CD4-positive, alpha-beta memory T cell (primary cell): ENCODE results near the gene GAS2. TPM values are rescaled to one million over a fixed set of nuclear protein-coding genes. Genes with fewer than 3 reads are reported as not detected.

ENCODE experiments used
- CTCF ChIA-PET: fragments of 350-600 bp; sonication (Branson Sonifier 250); formaldehyde crosslinking; loops from one replicate; lab custom pipeline; 2021; ENCODE audit warnings: inconsistent platforms; ENCODE audit not compliant: partially characterized antibody; lab: Charles Lee
- POLR2A ChIA-PET: fragments of 350-600 bp; sonication (Branson Sonifier 250); formaldehyde crosslinking; loops from one replicate; lab custom pipeline; 2021; ENCODE audit not compliant: partially characterized antibody; lab: Charles Lee
- DNase-seq, 5 donors: peaks; one replicate each; pipeline versions ENCODE4 v3.0.0 to v3.0.0-alpha.2; 2020 to 2022; ENCODE audit warnings: mixed read lengths in 1 of 5
- H3K27ac ChIP-seq: one replicate; pipeline ENCODE4 v1.7.0; 2013; ENCODE audit warnings: low read depth, low read length
- H3K27me3 ChIP-seq: 2 replicates; pipeline ENCODE4 v1.7.0; 2013; ENCODE audit warnings: mild to moderate bottlenecking, low read length, moderate library complexity; ENCODE audit not compliant: insufficient read depth
- H3K36me3 ChIP-seq: 2 replicates; pipeline ENCODE4 v1.7.0; 2013; ENCODE audit warnings: mild to moderate bottlenecking, low read length, moderate library complexity; ENCODE audit not compliant: insufficient read depth
- H3K4me1 ChIP-seq: 2 replicates; pipeline ENCODE4 v1.7.0; 2013; ENCODE audit warnings: mild to moderate bottlenecking, low read length, moderate library complexity; ENCODE audit not compliant: insufficient read depth
- H3K4me3 ChIP-seq, 2 donors: one replicate each; pipeline ENCODE4 v1.7.0; 2013; ENCODE audit warnings: low read length in 2 of 2, mild to moderate bottlenecking in 1 of 2
- H3K9me3 ChIP-seq, 2 donors: one replicate each; pipeline ENCODE4 v1.7.0; 2013; ENCODE audit warnings: low read length in 2 of 2, control low read depth in 1 of 2; ENCODE audit not compliant: control insufficient read depth in 1 of 2
- H3K27ac Mint-ChIP-seq, 7 donors: one replicate each; pipeline ENCODE4 v1.8.0; 2020 to 2021; ENCODE audit warnings: mixed read lengths in 7 of 7, mild to moderate bottlenecking in 6 of 7, inconsistent platforms in 3 of 7, moderate library complexity in 3 of 7
- H3K27me3 Mint-ChIP-seq, 2 donors: one replicate each; pipeline ENCODE4 v1.8.0; 2020 to 2021; ENCODE audit warnings: mixed read lengths in 2 of 2
- H3K36me3 Mint-ChIP-seq, 2 donors: one replicate each; pipeline ENCODE4 v1.8.0; 2020 to 2021; ENCODE audit warnings: mixed read lengths in 2 of 2, inconsistent platforms in 1 of 2, mild to moderate bottlenecking in 1 of 2
- H3K4me1 Mint-ChIP-seq, 4 donors: one replicate each; pipeline ENCODE4 v1.8.0; 2020 to 2021; ENCODE audit warnings: mixed read lengths in 4 of 4, mild to moderate bottlenecking in 1 of 4
- H3K4me3 Mint-ChIP-seq, 8 donors: one replicate each; pipeline ENCODE4 v1.8.0; 2020 to 2021; ENCODE audit warnings: mixed read lengths in 8 of 8, mild to moderate bottlenecking in 7 of 8, moderate library complexity in 6 of 8, inconsistent platforms in 3 of 8
- H3K9me3 Mint-ChIP-seq, 8 donors: one replicate each; pipeline ENCODE4 v1.8.0; 2020 to 2021; ENCODE audit warnings: mixed read lengths in 8 of 8, mild to moderate bottlenecking in 5 of 8, inconsistent platforms in 3 of 8, moderate library complexity in 1 of 8
- intact Hi-C: fragments of 100-400 bp; cut with micrococcal nuclease; formaldehyde crosslinking; loops from one replicate; pipeline ENCODE4 v1.15.1; 2023
- polyA plus RNA-seq, 2 donors: library from polyadenylated mRNA; unstranded; fragments of 300-500 nt; fragmentation: Illumina TruSeq; gene quantifications; one replicate each; pipeline ENCODE4 v1.2.3, GENCODE V29; 2021
- total RNA-seq, 2 experiments: library from RNA; stranded (reverse); gene quantifications; one replicate each; pipeline ENCODE4 v1.2.3, GENCODE V29; 2021

GAS2 gene
- total and polyA plus RNA-seq, 4 experiments from 2014 or later: 2.7 to 3.4 (median 3.1) TPM

DNA sequence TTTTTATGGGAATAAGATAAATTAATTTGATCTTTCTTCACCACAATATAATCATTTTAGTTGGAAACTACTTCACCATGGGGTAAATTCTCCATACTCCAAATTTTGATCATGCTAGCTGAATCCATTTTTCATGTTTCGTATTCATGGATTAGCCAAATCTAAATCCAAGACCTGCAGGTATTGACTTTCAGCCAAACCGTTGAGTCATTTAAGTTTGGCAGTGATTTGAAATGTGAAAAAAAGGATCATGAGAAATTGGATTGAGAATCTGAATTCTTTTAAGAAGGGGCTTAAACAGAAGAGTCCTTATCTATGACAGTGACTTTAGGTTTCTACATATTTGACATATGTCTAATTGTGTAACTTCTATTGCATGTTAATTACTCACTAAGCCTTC lies 5.3 kb downstream of the GAS2 start:
- Histone ChIP-seq H3K27me3 (peaks cover 7% of the 10 kb centered on the region), H3K36me3 (no peaks in the 10 kb centered on the region), H3K4me1 (no peaks in the 10 kb centered on the region), H3K9me3 (no peaks in the 10 kb centered on the region), H3K4me3 (no peak overlapping the region), H3K27ac (no peak overlapping the region)
- no peak overlapping the region for H3K27ac Mint-ChIP-seq
- no peaks in the 10 kb centered on the region for H3K36me3 Mint-ChIP-seq
- ChIA-PET CTCF (no interaction called here), POLR2A (no interaction called here)
- peaks cover 0 to 2% (median 0%) of the 10 kb centered on the region in 4 donors for H3K4me1 Mint-ChIP-seq
- no peaks in the 10 kb centered on the region for H3K9me3 Mint-ChIP-seq
- peaks cover 17 to 32% of the 10 kb centered on the region in 2 donors for H3K27me3 Mint-ChIP-seq
- no peak overlapping the region for H3K4me3 Mint-ChIP-seq
- intact Hi-C loops: no loop called here
- DNase-seq: no peak

DNA sequence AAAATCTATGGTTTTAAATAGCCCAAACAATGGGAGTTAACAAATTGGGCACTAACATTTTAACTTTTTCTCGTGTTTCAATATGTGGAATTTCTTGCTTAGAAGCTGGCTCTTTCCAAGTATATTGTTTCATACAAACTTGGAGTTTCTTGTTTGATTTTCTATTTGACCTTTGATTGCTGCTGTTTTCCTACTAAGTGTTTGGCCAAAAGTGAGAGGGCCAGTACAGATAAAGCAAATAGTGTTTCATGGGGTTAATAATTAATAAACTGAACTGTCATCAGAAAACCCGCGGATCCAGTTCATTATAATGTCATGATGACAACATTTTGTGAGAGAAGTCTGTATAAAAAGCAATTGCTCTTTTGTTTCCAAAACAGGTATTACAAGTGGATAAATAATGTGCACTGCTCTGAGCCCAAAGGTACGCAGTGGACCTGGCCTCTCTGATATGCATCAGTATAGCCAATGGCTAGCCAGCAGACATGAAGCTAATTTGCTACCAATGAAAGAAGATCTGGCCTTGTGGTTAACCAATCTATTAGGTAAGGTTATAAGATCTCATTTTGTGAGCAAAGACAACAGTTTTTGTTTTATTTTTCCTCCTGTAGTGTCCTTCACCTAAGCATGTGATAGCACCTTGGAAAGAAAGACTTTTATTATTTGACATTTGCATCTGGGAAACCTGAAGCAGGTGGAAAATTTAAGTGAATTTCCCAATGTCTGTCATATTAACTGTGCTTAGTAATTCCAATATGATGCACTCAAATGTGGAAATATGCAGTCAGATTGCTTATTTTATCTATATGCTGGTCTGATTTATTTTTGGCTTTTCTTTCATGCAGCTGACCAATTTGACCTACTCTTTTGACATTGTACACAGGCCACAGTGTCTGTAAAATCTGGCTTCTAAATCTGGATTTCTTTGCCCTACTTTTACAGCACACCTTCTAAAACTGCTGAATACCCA lies 8.3 kb downstream of the GAS2 start:
- CTCF ChIA-PET: no interaction called here
- H3K9me3 ChIP-seq: no peaks in the 10 kb centered on the region
- peaks cover 6 to 15% of the 10 kb centered on the region in 2 donors for H3K27me3 Mint-ChIP-seq
- no peak overlapping the region for H3K4me3 ChIP-seq
- no peak overlapping the region for H3K27ac ChIP-seq
- intact Hi-C loops: no loop called here
- POLR2A ChIA-PET: interaction anchor here (1.2 kb wide), 1 partner anchor 12 kb away, joined by 3 read pairs; no protein-coding TSS in a partner anchor
- H3K36me3 Mint-ChIP-seq: no peaks in the 10 kb centered on the region
- no peak overlapping the region for H3K4me3 Mint-ChIP-seq
- no peak overlapping the region for H3K27ac Mint-ChIP-seq
- H3K36me3 ChIP-seq: no peaks in the 10 kb centered on the region
- H3K9me3 Mint-ChIP-seq: no peaks in the 10 kb centered on the region
- no peak for DNase-seq
- no peaks in the 10 kb centered on the region for H3K4me1 Mint-ChIP-seq
- H3K4me1 ChIP-seq: no peaks in the 10 kb centered on the region
- H3K27me3 ChIP-seq: no peaks in the 10 kb centered on the region

DNA sequence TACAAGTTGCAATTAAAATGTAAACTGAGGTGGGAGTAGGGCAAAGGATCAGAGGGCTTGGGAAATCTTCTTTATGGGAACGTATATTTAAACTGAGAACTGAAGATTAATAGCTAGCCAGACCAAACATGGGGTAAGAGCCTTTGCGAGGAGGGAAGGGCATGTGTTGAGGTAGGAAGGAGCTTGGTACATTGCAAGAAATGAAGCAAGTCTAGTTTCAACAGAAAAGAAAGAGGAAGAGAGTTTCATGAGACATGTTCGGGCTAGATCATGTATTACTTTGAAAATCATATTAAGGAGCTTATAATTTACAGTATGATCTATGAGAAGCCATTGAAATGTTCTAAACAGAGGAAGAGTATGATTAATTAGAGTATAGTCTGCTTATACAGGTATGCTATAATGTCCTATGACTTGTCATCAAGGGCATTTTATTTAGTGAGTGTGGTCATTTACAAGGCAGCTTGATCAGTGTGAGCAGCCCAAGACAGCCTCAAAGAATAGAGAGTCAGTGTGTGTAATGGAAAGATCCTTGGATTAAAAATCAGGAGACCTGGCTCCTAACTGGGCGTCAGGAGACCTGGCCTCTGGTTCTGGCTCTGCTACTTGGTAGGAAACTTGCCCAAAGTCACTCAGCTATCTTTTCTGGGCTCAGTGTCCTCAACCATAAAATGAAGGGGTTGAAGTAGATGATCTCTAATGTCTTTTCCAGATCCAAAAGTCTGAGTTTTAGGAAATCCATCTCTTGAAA lies 10.9 kb downstream of the GAS2 start:
- CTCF ChIA-PET: no interaction called here
- intact Hi-C loops: no loop called here
- H3K27me3 Mint-ChIP-seq: peaks cover 4 to 11% of the 10 kb centered on the region in 2 donors
- POLR2A ChIA-PET: no interaction called here
- H3K4me1 Mint-ChIP-seq: no peaks in the 10 kb centered on the region
- no peak for DNase-seq
- no peaks in the 10 kb centered on the region for H3K36me3 ChIP-seq
- H3K4me1 ChIP-seq: no peaks in the 10 kb centered on the region
- H3K4me3 ChIP-seq: no peak overlapping the region
- H3K9me3 ChIP-seq: no peaks in the 10 kb centered on the region
- H3K36me3 Mint-ChIP-seq: no peaks in the 10 kb centered on the region
- no peak overlapping the region for H3K4me3 Mint-ChIP-seq
- no peaks in the 10 kb centered on the region for H3K27me3 ChIP-seq
- no peak overlapping the region for H3K27ac ChIP-seq
- no peak overlapping the region for H3K27ac Mint-ChIP-seq
- no peaks in the 10 kb centered on the region for H3K9me3 Mint-ChIP-seq

DNA sequence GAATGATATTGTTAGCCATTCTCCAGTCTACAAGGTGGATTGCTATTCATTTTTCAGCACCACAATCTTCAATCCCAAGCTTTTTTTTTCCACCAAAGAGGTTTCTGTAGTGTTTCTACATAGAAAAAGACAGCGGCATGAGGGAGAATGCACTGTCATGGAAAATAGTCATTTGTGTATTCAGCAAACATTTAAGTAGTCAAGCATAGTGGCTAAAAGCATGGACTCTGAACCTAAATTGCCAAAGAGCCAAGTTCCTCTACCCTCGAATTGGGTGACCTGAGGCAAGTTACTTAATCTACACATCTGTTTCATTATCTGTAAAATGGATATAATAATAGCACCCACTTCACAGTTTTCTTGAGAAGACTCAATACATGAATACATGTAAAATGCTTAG lies 14.2 kb downstream of the GAS2 start:
- Mint-ChIP-seq H3K36me3 (no peaks in the 10 kb centered on the region), H3K27ac (no peak overlapping the region), H3K4me1 (no peaks in the 10 kb centered on the region), H3K9me3 (no peaks in the 10 kb centered on the region), H3K27me3 (peaks cover 1 to 8% of the 10 kb centered on the region in 2 donors), H3K4me3 (no peak overlapping the region)
- ChIA-PET CTCF (no interaction called here), POLR2A (no interaction called here)
- Histone ChIP-seq H3K9me3 (no peaks in the 10 kb centered on the region), H3K4me3 (no peak overlapping the region), H3K36me3 (no peaks in the 10 kb centered on the region), H3K27me3 (no peaks in the 10 kb centered on the region), H3K27ac (no peak overlapping the region), H3K4me1 (no peaks in the 10 kb centered on the region)
- intact Hi-C loops: no loop called here
- no peak for DNase-seq

DNA sequence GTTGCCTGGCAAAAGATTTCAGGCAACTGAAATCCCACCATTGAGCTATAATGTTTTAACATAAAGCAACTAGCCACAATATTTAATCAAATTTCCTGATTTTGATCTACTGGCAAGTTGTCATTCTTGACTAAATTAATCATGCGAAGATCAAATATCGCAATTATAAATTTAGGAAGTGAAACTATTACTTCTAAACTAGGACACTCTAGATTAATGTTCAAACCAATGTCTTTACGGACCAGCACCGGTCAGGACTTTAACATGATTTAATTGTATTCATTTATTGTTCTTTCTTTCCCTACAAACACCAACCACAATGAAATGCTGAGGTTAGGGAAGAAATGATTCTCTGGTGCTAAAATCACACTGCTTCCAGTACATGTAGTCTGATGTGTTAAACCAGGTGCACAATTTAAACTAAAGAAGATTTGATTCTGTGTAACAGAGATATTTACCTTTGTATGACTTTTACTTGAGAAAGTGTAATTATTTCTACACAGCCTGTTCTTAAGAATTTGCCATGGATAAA lies 14.9 kb downstream of the GAS2 start:
- H3K4me3 Mint-ChIP-seq: no peak overlapping the region
- intact Hi-C loops: no loop called here
- H3K27ac Mint-ChIP-seq: no peak overlapping the region
- Histone ChIP-seq H3K27ac (no peak overlapping the region), H3K4me3 (no peak overlapping the region), H3K27me3 (no peaks in the 10 kb centered on the region), H3K36me3 (no peaks in the 10 kb centered on the region), H3K4me1 (no peaks in the 10 kb centered on the region), H3K9me3 (no peaks in the 10 kb centered on the region)
- no peaks in the 10 kb centered on the region for H3K9me3 Mint-ChIP-seq
- CTCF ChIA-PET: no interaction called here
- no peak for DNase-seq
- H3K4me1 Mint-ChIP-seq: no peaks in the 10 kb centered on the region
- POLR2A ChIA-PET: no interaction called here
- H3K27me3 Mint-ChIP-seq: peaks cover 1 to 8% of the 10 kb centered on the region in 2 donors
- no peaks in the 10 kb centered on the region for H3K36me3 Mint-ChIP-seq

DNA sequence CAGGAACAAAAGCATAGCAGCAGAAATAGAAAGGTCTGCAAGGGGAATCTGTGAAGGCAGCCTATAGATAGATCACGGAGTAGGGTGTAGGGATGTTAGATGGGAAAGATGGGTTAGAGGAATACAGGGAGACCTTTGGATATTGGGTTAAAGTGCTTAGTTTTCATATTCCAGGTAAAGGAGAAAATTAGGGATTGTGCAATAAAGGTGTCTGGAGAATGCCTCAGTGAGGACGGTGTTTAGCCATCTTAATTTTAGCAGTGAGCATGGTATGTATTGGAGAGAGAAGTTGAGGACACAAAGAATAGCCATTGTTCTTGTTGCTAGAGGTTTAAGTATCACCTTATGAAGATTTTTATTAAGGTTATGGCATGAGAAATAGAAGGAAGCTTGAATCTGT lies 17.7 kb downstream of the GAS2 start:
- POLR2A ChIA-PET: no interaction called here
- no peak for DNase-seq
- no peaks in the 10 kb centered on the region for H3K9me3 Mint-ChIP-seq
- no peaks in the 10 kb centered on the region for H3K27me3 ChIP-seq
- no peak overlapping the region for H3K27ac ChIP-seq
- no peak overlapping the region for H3K27ac Mint-ChIP-seq
- no peaks in the 10 kb centered on the region for H3K4me1 ChIP-seq
- H3K4me3 ChIP-seq: no peak overlapping the region
- CTCF ChIA-PET: no interaction called here
- no peaks in the 10 kb centered on the region for H3K36me3 Mint-ChIP-seq
- no peaks in the 10 kb centered on the region for H3K36me3 ChIP-seq
- H3K4me1 Mint-ChIP-seq: no peaks in the 10 kb centered on the region
- intact Hi-C loops: no loop called here
- H3K4me3 Mint-ChIP-seq: no peak overlapping the region
- H3K9me3 ChIP-seq: no peaks in the 10 kb centered on the region
- peaks cover 0 to 6% of the 10 kb centered on the region in 2 donors for H3K27me3 Mint-ChIP-seq

DNA sequence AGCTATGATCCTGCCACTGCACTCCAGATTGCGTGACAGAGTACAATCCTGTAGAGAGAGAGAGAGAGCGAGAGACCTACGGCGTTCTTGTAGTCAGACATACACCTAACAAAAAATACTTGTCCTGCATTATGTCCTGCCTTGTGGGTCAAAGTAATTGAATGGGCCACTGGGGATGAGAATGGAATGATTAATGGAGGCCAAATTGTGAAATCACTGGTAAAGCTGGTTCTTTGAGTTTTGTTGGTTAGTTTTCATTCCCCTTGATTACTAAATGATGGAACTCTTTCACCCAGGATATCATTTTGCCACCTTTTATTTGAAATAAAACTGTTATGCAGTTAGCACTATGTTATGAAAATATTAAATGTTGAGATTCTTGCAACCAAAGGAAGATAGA lies 18.7 kb downstream of the GAS2 start:
- CTCF ChIA-PET: no interaction called here
- Histone ChIP-seq H3K4me3 (no peak overlapping the region), H3K27me3 (no peaks in the 10 kb centered on the region), H3K4me1 (no peaks in the 10 kb centered on the region), H3K27ac (no peak overlapping the region), H3K36me3 (no peaks in the 10 kb centered on the region), H3K9me3 (no peaks in the 10 kb centered on the region)
- intact Hi-C loops: no loop called here
- no peak for DNase-seq
- H3K36me3 Mint-ChIP-seq: no peaks in the 10 kb centered on the region
- peaks cover 0 to under 1% (median 0%) of the 10 kb centered on the region in 4 donors for H3K4me1 Mint-ChIP-seq
- peaks cover 0 to 6% of the 10 kb centered on the region in 2 donors for H3K27me3 Mint-ChIP-seq
- H3K9me3 Mint-ChIP-seq: no peaks in the 10 kb centered on the region
- no peak overlapping the region for H3K4me3 Mint-ChIP-seq
- no peak overlapping the region for H3K27ac Mint-ChIP-seq
- POLR2A ChIA-PET: no interaction called here
